Measurements from ENCODE around the gene LAMA2. TPM values are rescaled to one million over a fixed set of nuclear protein-coding genes. Genes with fewer than 3 reads are reported as not detected.

LAMA2 gene
- total RNA-seq, 1 donor from 2014 or later, result 43.4 TPM

DNA sequence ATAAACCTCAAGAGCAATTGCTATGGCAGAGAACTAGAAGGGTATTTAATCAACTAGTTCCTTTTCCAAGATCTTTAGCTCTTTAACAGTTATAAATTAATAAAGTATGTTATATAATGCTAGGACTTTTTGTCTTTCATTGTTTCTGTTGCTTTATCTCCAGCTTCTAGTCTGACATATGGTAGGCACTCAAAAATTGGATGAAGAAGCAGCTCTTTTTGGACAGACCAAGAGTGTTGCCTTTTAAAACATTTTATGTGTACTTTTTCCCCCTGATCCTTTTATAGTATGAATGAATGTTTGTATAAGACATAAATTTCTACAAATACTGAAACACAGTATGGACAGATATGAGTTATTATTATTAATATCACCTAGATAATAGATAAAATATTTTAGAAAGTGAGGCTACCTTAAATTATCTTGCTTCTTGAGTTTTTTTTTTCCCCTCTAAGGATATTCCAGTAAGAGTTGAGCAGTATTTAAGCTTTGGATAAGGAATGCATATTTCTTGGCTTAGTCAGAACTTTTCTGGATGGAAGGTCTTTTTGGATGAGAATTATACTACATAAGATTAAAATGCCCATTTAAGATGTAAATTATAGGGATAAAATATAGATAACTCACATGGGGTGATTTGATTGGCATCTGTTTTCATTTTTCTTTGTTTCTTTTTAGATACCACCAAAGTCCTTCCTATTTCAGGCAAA lies 16.6 kb downstream of the LAMA2 start:
- no peak for DNase-seq (ENCODE audit: low spot score)

DNA sequence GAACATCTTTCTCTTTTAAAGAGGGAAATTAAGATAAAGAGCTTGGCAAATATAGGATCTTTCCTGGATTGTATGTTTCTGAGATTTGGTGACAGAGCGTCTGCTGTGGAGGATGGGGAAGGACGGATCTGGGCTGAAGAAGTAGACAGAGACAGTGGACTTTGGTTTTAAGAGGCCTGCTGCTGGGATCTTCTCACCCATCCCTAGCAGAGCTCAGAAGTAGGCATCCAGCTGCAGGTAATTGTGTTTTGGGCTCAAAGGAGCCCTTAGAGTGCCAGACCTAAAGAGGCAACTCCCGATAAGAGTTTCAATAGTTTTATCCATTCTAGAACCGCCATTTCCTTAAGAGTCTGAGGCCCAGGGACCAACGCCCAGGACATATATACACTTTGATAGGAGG lies 20.8 kb downstream of the LAMA2 start:
- DNase-seq (ENCODE audit: low spot score), result no peak

DNA sequence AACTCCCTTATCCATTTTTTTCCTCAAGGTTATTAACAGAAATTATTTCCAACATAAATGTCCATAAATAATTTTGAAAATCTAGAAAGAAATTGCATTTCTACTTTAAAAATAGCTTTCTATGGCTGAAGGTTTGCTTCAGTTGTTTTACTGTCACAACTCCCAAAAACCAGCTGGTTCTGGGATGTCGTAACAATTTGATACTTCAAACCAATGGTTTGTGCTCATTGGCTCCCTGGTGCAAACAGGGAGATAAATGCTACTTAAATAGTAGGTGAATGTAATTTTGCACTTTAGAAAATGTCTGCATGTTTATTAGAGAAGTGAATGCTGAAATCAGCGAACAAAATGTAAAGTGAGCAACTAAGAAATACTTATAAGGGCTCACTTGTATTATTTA lies 31.1 kb downstream of the LAMA2 start:
- no peak for DNase-seq (ENCODE audit: low spot score)

DNA sequence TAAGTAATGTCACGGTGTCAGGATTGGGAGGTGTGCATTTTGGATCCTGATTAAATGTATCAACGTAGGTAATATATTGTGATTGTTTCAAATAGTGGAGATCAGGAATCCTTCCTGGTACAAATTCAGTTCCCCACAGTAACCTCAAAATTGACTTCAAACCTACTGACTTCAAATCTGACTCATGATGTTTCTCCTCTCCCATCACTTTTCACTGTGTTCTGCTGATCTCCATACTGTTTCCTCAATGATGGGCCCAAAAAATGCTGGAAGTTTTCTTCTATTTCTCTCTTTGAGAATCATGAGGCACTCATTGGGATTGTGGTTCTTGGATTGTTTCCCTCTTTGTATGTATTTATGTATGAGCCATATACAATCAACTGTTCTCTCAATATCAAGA lies 35.9 kb downstream of the LAMA2 start:
- no peak for DNase-seq (ENCODE audit: low spot score)

DNA sequence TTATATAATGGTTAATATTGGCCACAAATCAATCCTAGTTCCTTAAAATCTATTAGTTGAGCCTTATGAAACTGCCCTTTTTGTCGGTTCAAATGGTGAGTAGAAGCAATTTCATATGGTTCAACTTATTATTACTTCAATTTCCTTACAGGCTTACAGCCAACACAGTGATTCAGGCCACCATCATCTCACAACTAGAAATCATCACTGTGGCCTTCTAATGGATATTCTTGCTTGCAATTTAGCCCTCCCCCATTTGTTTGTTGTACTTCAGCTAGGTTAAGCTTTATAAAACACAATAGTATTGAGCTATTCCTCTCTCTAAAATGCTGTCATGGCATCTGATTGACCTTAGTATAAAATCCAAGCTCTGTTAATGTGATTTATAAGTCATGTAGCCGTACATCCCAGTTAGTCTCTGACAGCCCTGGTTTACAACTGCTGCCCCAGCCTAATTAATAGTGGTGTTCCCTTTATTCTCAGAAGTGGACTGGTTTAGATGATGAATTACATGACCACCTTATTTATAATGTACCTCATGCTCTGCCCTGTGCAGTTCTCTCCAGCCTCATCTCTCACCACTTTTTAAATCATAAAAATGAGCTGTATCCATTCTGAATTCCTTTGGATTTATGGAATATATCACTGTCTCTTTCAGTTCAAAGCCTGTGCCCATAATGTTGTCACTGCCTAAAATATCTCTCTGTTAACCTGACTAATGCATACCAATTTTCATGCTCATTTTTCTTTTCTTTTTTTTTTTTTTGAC lies 36.7 kb downstream of the LAMA2 start:
- no peak for DNase-seq (ENCODE audit: low spot score)

DNA sequence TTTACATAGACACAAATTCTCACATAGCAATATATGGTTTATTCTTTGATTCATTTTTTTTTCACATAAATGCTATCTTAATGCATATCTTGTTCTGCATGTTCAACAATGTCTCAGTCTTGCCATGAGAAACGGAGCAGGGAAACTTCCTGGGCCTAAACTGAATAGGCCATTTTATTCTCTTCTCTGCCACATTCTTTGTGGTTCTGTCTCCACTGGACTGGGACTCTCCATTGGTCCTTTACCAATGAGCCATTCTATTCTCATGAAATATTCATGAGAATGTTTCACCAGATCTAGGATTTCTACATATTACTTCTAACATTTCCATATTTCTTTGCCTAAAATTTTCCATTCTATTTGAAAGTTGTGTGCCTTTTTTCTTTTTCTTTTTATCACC lies 42.8 kb downstream of the LAMA2 start:
- no peak for DNase-seq (ENCODE audit: low spot score)

DNA sequence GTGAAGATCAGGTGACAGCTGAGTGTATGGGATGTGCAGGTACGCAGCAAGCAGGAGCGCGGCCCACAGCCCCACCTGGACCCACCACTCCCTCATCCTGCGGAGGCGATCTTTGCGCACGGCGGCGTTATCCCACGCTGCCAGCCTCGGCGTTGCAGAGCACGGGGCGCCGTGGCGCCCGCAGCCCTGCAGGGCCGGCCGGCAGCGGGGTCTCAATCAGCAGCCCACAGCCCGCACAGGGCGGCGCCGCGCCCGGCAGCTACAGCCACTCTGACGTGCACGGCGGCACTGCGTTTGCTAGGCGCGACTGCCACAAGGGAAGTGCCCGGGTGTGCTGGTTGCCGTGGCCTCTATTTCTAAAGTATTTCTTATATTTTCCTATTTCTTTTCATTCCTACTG lies 46.9 kb downstream of the LAMA2 start:
- DNase-seq (ENCODE audit: low spot score), result no peak

DNA sequence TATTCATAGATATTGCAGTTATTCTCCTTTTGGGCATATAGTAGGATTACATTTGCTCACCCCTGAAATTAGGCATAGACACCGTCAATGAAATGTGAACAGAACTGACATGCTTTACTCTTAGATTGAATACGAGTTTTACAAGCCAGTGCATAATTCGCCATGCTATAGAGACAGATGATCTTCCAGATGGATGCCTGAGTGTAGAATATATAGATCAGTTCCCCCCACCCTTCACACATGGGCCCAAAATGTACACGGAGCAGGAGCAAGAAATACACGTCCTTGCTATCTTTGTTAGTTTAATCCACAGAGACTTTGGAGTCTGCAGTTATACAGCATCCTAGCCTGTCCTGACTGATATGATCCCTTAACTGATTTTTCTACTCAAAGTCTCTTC lies 47.4 kb downstream of the LAMA2 start:
- no peak for DNase-seq (ENCODE audit: low spot score)

DNA sequence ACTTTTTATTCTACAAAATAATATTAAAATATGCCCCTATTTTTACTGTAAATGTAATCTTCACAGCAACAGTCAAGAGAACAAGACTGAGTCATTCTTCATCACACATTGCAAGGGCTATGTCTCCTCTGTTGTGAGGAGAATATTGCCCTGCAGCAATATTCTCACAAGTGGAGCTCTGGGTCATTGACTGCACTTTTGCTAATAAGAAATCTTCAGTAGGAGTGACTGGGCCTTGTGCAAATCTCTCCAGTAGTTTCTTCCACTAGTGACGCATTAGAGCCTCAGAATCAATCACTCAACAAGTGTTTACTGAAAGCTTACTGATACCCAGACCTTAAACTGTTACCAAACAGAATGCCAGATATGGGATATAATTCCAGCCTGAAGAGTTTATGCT lies 49.1 kb downstream of the LAMA2 start:
- no peak for DNase-seq (ENCODE audit: low spot score)

DNA sequence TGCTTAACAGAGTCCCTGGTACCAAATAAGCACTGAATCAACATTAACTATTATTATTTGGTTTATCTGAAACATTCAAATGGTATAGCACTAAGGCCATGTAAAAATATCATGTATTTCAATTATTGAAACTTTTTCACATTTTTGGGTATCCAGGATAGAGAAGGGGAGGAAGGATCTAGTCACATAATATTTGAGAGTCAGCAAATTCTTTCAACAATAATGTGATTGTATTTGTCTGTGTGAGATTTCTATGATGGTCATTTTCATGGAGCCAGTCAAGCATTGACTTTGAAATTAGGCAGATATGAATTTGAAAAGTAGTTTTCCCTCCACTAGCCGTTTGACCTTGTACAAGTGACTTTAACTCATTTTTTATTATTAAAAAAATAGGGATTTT lies 67.9 kb downstream of the LAMA2 start:
- no peak for DNase-seq (ENCODE audit: low spot score)

DNA sequence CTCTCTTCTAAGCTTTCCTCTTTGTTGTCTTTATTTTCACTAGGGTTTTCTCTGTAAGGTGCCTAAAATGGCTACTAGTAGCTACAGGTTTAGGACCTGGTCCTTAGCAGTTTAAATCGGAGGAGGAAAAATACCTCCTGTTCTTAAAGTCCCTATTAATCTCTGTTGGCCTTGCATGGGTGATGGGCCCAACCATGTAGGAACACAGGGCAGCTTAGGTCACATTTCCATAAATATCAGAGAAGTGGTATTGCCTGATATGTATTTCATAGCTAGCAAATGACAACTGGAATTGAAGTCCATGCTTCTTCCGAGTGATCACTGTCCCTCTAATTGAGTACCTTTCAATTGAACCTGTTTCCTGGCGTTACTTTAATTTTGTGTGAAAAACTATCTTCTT lies 70.0 kb downstream of the LAMA2 start:
- DNase-seq (ENCODE audit: low spot score), result no peak

DNA sequence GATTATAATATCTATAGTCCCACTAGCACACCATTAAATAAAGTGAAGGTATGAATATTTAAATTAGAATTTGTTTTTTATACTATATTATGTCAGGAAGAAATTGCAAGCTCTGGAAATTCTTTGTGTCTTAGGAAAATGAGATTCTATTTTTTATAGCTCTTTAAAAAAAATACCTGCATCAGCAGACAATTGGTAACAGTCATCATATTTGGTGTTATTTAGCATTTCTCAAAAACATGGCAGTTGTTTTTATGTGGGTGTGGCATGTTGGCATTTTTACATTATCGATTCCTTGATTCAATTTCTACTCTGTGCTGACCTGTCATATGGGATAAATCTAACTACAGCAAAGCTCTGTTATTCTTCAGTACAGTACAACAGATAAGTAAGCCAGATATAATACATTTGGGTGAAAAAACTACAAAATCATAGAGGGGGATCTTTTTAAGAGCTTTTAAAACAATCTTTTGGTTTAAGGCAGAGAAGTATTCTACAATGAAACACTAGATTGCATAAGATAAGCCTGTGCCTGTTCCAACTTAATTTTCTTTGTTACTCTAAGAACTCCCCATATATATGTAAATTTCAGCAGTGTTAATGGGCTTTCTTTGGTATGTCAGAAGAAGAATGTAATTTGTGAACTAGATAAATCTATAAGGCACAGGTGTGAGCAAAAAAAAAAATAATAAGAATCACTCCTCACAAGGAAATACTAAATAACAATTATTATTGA lies 71.5 kb downstream of the LAMA2 start:
- no peak for DNase-seq (ENCODE audit: low spot score)

DNA sequence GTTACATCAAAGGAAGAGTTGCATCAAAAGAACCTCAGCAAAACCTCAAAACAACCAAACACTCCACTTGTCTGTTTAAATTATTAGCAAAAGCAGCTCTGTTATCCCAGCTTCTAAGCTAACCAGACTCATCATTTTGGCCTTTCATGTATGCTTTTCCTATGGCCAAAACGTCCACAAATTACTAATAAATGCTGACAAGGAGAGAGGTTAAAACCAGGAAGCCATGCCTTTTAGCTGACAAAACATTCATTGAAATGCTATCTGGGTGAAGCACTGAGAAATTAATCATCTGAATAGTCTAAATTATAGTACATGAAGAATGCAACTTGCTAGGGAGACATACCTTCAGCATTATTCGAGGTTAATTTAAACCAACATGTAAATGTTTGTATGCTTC lies 80.6 kb downstream of the LAMA2 start:
- no peak for DNase-seq (ENCODE audit: low spot score)

DNA sequence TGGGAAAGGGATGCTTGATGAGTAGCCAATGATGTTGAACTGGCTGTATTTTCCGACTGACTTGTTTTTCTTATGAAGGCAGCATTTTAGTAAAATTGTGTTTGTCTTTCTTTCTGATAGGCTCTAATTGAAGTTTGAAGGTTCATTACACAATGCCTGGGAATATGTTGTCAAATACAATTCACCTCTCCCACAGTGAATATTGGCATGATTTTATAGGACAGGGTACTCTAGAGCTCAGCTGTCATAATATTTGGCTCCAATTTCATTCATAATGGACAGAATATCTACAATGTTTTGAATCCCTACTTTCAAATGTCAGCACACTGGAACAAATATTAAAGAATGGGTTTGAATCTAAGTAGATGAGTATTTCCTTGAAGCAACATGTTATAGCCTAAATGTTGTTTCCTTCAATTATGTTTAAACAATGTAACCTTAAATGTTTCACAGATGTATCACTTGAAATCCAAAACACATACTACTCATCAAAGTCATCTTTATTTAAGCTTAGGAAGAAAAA lies 81.4 kb downstream of the LAMA2 start:
- DNase-seq (ENCODE audit: low spot score), result no peak

DNA sequence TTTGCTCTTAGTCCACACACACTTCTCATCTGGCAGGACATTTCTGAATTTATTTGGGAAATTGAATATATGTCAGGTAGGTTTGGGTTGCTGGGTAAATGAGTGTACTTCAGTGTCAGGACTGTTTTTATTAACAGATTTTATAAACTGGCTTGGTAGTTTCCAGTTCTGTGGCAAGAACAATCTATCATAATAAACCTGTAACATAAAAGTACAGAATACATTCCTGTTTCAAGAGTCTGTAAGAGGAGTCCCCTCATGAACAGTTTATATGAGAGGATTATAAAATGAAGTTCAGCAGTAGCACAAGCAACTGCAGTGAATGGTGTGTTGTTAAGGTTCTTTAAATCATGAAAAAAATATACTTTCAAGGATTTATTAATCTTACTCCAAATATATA lies 81.8 kb downstream of the LAMA2 start:
- no peak for DNase-seq (ENCODE audit: low spot score)

DNA sequence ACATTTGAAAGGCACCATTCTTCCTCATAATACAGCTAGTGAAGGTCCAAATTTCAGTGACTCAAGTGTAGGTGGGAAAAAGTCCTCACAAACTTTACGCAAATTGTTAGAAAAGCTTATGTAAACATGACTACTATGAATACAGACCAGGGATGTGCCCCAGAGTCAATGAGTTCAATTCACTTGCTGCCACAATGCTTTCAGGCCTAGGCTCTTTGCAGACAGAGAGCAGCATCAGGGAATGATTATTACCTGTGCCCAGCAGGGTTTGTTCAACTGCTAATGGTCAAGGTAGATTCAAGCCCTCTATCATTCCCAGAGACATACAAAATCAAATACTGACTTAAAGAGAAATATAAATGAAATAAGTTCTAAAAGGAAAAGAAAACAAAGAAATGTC lies 84.0 kb downstream of the LAMA2 start:
- no peak for DNase-seq (ENCODE audit: low spot score)

DNA sequence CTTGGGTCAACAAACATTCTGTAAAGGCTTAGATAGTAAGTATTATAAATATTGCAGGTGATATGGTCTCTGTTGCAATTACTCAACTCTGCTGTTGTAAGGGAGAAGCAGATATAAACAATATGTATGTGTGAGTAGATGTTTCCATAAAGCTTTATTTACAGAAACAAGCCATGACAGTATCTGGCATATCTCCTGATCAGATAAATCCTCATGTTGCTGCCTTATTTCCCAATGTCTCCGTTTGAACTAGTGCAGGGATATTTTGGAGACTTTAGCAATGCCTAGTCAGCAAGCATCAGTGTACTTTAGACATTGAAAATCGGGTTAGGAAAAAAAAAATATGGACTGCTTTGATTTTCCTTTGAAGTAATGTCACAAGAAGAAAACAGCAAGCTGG lies 96.1 kb downstream of the LAMA2 start:
- no peak for DNase-seq (ENCODE audit: low spot score)

DNA sequence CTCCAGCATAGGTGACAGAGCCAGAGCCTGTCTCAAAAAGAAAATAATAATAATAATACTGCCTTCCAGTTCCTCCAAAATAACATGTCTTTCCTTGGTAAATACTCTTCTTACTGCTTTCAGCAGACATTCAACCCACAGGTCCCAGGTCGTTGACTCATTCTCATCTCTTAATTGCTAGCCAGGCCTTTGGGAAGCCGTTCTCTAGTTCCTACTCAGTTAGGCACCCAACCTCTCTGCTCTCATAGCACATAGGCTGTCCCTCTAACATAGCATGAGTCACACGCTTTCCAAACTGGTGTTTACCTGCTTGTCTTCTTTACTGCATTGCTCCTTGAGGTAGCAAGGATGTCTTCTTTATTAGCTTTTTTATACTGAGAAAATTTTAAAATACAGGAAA lies 98.8 kb downstream of the LAMA2 start:
- no peak for DNase-seq (ENCODE audit: low spot score)

DNA sequence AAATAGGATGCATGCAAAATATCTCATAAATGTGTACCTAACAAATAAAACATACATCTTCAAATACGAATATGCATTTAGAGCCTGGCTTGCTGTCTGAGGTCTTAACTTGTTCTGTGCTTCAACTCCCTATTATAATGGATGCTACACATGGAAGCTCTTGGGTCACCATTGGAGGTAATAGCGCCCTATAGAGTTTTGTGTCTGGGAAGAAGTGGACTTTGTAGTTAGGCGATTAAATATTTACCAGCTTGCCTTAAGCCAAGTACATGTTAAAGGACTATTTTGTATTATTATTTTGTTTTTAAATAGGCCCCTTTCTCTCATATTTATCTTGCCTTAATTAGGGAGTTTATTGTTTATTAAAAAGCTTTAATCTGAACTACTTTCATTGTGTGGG lies 107.4 kb downstream of the LAMA2 start:
- DNase-seq (ENCODE audit: low spot score), result no peak

DNA sequence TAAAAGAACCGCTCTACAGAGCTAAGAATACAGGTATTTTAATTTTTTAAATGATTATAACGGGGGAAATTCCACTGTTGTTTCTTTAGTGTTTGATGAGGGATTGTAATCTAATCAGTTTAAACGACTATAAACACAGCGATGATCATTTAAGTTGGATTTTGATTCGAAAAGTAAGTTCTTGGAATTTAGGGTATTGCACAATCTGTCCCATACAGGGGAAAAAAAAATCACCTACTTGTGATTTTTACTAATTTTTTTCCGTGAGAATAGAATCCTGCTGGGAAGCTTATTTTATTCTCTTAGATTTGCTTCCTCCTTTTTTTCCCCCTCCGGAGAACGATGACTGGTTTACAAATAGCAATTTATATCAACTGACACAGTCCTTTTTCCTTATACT lies 108.0 kb downstream of the LAMA2 start:
- DNase-seq (ENCODE audit: low spot score), result no peak

DNA sequence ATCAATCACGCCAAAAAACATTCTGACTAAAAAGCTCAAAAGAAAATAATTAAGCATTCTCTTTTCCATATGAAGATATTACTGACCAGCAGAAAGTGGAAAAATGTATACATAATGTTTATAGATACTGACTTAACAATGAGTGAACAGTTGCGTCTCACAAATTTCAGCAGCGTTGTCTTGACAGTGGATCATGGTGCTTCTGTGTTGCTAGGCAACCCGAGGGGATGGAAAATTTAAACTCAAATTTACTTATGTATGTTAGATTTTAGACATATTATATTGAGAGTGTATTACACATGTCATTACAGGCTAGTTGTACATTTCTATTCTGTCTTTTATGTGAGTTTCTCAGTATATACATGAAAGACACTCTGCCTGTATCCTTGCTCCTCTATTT lies 110.2 kb downstream of the LAMA2 start:
- DNase-seq (ENCODE audit: low spot score), result no peak

DNA sequence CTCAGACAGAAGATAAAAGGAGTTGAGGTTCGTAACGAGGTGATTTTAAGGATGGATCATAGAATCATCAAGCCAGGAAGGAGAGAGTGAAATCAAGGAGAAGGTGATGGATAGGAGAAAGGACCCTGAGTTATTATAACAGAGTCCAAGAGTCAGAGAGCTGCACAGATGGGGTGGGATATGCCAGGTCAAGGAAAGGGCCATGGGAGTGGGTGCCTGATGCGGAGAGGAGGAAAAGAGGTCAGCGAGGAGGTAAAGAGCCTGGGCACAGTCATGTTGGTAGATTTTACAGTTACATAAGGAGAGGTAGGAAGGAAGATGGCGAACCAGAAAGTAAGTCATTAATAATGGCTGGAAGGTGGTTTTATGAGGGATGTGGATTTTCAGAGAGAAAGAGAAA lies 114.9 kb downstream of the LAMA2 start:
- DNase-seq (ENCODE audit: low spot score), result no peak
